Brain microvascular endothelial cell (primary cell): ENCODE results near the gene VWA1.

ENCODE experiments used
- DNase-seq: peaks from one replicate; pipeline ENCODE4 v3.0.0-alpha.2; 2020
- H3K27ac ChIP-seq: fragments of 250-450 bp; sonication (Bioruptor Pico); 2 replicates; pipeline ENCODE4 v1.5.1; 2020; ENCODE audit warnings: mild to moderate bottlenecking, moderate library complexity
- H3K27me3 ChIP-seq: fragments of 250-450 bp; sonication (Bioruptor Pico); replicated peaks from 2 replicates; pipeline ENCODE4 v1.5.1; 2020; ENCODE audit warnings: mild to moderate bottlenecking
- H3K36me3 ChIP-seq: fragments of 250-450 bp; sonication (Bioruptor Pico); replicated peaks from 2 replicates; pipeline ENCODE4 v1.5.1; 2020; ENCODE audit warnings: mild to moderate bottlenecking
- H3K4me3 ChIP-seq: 2 replicates; pipeline ENCODE4 v1.5.1; 2011; ENCODE audit warnings: low read depth, mild to moderate bottlenecking, control low read depth, low read length, moderate library complexity
- in situ Hi-C: cut with HindIII; loops from 2 replicates; pipeline ENCODE4 v1.10.0; 2017; ENCODE audit warnings: low sequenced_read_pairs, low pct_ligation_motif_present
- TF ChIP-seq, protein P1 (sequence below): IDR thresholded peaks from 2 replicates; pipeline ENCODE4 v1.5.1; 2011; ENCODE audit warnings: low read depth, mild to moderate bottlenecking, moderate library complexity, low read length, control low read depth, inconsistent platforms; ENCODE audit errors: missing control alignments

Gene VWA1

DNA sequence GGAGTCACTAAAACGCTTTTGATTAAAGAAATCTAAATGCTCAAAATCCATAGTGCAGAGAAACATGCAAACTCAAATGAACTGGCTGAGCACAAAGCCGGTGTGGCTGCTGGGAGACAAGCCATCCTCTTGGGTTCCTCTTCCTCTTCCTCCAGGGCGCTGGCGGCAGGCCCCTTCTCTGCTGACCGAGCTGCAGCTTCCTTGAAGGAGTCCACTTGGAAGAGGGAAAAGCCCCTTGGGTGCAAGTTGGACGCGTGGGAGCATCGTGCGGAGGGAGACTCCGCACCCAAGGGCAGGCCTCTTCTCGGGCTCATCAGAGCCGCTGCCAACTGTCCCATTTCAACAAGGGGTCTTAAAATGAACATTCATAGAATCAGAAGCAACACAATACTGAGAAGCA is 44.3 kb upstream of the VWA1 start:
- TF ChIP-seq, protein P1, sequence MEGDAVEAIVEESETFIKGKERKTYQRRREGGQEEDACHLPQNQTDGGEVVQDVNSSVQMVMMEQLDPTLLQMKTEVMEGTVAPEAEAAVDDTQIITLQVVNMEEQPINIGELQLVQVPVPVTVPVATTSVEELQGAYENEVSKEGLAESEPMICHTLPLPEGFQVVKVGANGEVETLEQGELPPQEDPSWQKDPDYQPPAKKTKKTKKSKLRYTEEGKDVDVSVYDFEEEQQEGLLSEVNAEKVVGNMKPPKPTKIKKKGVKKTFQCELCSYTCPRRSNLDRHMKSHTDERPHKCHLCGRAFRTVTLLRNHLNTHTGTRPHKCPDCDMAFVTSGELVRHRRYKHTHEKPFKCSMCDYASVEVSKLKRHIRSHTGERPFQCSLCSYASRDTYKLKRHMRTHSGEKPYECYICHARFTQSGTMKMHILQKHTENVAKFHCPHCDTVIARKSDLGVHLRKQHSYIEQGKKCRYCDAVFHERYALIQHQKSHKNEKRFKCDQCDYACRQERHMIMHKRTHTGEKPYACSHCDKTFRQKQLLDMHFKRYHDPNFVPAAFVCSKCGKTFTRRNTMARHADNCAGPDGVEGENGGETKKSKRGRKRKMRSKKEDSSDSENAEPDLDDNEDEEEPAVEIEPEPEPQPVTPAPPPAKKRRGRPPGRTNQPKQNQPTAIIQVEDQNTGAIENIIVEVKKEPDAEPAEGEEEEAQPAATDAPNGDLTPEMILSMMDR: no peak
- Histone ChIP-seq H3K36me3 (peaks cover 92% of the 10 kb centered on the region), H3K4me3 (no peak overlapping the region), H3K27ac (no peak overlapping the region), H3K27me3 (no peaks in the 10 kb centered on the region)
- DNase-seq: no peak
- in situ Hi-C loops: no loop called here

DNA sequence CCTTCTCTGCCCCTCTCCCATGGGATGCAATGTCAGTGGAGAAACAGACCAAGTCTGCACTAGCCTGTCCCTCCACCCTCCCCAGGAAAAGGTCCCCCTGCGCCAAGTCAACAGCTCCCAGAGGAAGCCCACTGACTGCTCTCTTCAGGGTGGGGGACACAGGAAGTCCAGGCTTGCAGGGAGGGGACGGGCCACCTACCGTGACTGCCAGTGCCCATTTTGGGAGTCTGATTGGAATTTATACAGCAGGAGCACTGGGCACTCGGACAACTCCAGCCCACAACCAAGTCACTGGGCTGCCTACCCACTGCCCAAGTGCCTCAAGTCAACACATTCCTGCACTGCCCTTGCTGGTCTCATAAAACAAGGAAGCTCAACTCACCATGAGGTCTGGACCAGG is 42.5 kb upstream of the VWA1 start:
- H3K27ac ChIP-seq: no peak overlapping the region
- no peak for DNase-seq
- H3K4me3 ChIP-seq: no peak overlapping the region
- no peaks in the 10 kb centered on the region for H3K27me3 ChIP-seq
- in situ Hi-C loops: no loop called here
- H3K36me3 ChIP-seq: peaks cover 82% of the 10 kb centered on the region
- TF ChIP-seq, protein P1: no peak

DNA sequence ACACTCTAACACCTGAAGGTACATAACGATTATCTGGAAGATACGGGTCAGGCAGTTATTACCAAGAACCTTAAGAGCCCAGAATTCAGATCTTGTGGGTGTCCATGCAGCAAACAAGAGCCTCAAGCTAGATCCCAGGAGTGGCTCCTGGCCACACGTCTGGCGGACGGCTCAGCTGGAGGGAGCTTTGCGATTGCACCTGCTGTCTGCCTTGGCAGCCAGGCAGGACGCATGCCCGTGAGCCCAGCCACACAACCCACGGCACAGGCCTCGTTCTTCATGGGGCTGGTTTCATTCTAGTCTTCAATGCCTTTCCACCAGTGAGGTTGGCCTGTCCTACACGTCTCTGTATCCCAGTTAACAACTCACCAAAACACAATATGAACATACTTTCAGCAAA is 42.1 kb upstream of the VWA1 start:
- in situ Hi-C loops: no loop called here
- Histone ChIP-seq H3K27me3 (no peaks in the 10 kb centered on the region), H3K27ac (no peak overlapping the region), H3K4me3 (no peak overlapping the region), H3K36me3 (peaks cover 78% of the 10 kb centered on the region)
- DNase-seq: no peak
- TF ChIP-seq, protein P1: no peak

DNA sequence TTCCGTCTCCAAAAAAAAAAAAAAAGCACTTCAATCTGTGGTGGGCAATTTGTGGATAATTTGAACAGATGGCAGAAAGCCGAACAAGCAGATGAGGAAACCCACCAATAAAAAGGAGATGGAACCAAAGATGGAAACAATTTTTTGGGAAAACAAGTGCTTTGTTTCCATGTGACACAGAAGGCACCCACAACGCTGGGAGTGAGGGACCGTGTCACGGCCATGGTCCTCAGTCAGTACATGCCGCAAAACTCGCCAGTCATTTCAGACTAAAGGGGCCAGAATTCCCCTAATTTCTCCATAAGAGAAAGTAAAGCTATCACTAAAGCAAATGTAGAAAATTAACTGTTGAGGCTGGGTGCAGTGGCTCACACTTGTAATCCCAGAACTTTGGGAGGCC is 41.4 kb upstream of the VWA1 start:
- no peak for DNase-seq
- H3K27ac ChIP-seq: no peak overlapping the region
- H3K27me3 ChIP-seq: no peaks in the 10 kb centered on the region
- peaks cover 71% of the 10 kb centered on the region for H3K36me3 ChIP-seq
- no peak overlapping the region for H3K4me3 ChIP-seq
- in situ Hi-C loops: no loop called here
- TF ChIP-seq, protein P1: no peak

DNA sequence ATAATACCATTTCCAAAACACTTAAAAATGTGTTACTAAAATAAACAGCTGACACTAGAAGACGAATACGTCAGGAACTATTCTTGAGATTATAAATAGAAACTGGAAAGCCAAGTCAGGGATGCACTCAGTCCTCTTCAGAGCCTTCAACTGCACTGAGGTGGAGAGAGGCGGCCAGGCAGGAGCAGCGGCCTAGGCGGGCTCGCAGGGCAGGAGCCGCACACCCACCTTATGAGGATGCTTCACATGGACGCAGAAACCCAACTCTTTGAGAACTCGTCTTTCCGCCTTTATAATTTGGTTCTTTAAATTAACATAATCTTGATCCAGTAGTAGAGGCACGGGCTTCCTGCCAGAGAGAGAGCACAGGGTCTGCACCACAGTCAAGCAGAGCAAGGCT is 40.3 kb upstream of the VWA1 start:
- in situ Hi-C loops: no loop called here
- Histone ChIP-seq H3K27me3 (no peaks in the 10 kb centered on the region), H3K36me3 (peaks cover 61% of the 10 kb centered on the region), H3K27ac (no peak overlapping the region), H3K4me3 (no peak overlapping the region)
- no peak for DNase-seq
- TF ChIP-seq, protein P1: no peak

DNA sequence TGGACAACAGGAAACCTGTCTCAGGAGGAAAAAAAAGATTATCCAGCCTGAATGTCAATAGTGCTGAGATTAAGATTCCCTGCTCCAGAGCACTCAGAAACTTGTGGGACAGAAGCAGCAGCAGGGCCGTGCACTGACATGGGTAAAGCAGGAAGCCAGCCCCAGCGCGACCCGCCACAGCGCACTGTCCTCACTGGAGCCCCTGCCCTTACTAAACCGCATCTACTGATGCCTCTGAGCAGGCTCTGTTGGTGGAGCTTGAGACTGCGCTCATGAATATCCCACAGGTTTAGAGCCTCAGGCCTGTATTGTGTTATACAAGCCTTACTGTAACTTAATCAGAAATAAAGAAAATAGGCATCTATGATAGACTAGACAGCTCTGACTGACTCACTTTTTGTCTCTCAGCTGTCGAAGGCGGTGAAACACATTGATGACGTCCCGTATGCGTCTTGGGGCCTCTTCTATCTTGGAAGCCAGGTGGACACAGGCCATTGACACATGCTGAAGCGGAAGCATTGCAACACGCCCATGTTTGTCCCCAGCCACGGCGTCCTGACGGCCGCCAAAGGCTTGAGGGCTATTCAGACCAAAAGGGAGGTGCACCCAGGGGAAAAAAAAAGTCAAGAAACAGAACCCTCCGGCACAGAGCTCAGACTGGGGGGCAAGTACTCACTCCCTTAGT is 37.5 kb upstream of the VWA1 start:
- TF ChIP-seq, protein P1: peak; percentile 8
- in situ Hi-C loops: no loop called here
- DNase-seq: peak; percentile 32
- peaks cover 50% of the 10 kb centered on the region for H3K36me3 ChIP-seq
- peak overlapping the region; percentile 90 for H3K4me3 ChIP-seq
- peak overlapping the region; percentile 63 for H3K27ac ChIP-seq
- H3K27me3 ChIP-seq: no peaks in the 10 kb centered on the region
